GM12891 (cell line): Measurements from ENCODE around the gene TSHZ2.

ENCODE experiments used
- POLR2A ChIP-seq: IDR thresholded peaks from 2 replicates; pipeline ENCODE4 v1.6.1; 2011; ENCODE audit warnings: low read depth, low read length, control low read depth
- POLR2AphosphoS5 ChIP-seq: IDR thresholded peaks from 2 replicates; pipeline ENCODE4 v1.6.1; 2011; ENCODE audit warnings: low read depth, low read length, control low read depth

- TF ChIP-seq POLR2A = no peak
- no peak for TF ChIP-seq POLR2AphosphoS5
These were observed 41.7 kb downstream of the TSHZ2 start for GRCh38 chr20:53013847-53014246.
